Measurements from ENCODE around the gene SLC37A1.

Gene SLC37A1

GRCh38 chr21:42564561-42564971, 50.9 kb downstream of the SLC37A1 start:
- no peak for DNase-seq

DNA sequence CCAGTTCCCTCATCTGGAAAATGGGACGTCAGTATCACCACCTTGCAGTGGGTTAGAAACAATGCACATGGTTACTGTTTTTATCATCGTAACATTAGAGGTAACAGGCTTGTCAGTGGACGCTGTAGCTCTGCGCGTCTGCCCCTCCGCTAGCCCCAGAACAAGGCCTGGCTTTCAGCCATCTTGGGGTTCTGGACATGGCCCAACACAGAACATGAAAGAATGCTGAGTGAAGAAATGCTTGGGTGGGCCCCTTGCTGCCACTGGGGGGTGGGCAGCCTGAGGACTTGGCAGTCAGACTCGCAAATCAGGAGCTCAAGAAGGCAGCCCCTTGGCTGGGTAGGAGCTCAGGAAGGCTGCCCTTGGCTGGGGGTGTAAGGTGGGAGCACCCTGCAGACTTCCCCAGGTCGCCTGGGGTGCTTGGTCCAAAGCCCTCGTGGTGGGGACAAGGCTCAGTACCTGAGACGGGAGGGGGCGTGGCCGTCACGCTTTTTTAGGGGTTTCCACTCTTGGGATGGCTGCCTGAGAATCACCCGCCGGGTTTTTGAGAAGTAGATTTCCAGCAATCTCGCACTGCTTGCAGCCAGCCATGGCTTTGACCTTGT, 51.7 kb downstream of the SLC37A1 start:
- DNase-seq: no peak

- DNase-seq: no peak
Observed at GRCh38 chr21:42565886-42566523, 52.4 kb downstream of the SLC37A1 start.

DNA sequence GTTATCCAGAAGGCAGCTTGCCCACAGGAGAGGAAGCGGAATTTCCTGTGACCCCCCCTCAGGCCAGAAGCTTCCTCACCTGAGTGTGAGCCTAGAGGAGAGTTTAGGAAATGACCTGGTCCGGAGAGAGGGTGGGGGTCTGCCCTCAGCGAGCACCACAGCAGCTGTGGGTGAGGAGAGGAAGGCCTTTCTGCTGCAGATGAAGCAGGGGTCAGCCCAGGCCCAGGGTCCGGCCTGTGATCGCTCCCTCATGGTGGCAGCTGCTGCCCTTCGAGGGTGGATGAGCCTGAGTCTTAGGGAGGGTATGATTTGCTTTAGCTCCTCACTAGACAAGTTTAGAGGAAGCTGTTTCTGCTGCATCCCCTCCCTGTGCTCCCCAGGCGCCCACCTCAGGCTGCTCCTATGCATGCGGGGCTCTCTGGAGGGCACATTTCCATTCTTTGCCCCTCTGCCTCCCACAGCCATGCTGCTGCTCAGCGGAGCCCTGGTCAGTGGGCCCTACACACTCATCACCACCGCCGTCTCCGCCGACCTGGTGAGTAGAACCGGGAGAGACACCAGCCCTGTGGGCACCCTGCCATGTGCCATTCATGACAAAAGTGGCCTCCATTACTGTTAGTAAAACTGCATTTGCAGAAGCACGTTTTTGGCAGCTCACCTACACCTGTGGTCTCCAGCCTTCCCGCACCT, 53.0 kb downstream of the SLC37A1 start:
- DNase-seq: no peak

DNA sequence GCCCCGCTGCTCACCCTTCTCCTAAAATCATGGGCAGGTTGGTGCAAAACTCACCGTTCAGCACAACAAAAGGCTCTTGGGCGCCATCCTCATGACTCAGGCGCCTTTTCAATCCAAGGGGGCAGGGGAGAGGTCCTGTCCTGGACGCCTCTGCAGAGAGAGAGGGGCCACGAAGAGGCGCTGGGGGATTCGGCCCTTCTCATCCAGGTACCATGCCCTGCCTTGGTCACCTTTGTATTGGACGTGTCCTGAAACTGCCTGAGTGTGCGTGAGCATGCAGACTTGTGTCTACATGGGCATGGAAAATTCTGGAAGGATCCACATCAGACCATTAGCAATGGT, 53.5 kb downstream of the SLC37A1 start:
- DNase-seq: no peak

DNA sequence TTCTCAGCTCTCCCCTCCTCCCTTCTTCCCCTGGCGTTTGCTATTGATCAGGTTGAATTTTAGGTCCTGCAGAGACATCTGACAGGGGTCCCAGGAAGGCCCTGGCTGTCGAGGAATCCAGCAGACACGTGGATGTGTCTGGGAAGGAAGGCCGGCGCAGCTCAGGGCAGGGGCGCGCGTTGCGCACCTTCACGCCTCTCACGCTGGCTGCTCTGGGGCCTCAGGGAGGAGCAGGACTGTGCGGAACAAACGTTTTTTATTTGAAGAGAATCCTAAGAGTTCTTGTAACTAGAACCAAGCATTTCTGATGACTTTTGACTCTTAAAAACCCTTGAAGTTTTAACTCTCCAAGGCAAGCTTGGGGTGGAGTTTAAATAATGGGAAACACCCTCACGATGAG, 54.2 kb downstream of the SLC37A1 start:
- no peak for DNase-seq

DNA sequence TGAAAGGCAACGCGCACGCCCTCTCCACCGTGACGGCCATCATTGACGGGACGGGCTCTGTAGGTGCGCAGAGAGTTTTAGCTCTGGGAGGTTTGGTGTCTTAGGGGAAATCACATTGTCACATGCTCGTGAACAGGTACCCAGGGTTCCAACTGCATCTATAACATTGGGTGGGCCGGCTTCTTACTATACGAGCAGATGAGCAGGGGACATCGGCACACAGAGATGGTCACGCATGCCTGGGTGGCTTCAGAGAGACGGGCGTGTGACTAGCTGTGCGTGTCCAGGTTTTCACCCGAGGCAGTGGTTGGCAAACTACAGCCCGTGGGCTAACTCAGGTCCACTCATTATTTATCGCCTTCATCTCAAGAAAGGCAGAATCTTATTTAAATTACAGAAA, 54.7 kb downstream of the SLC37A1 start:
- no peak for DNase-seq

DNA sequence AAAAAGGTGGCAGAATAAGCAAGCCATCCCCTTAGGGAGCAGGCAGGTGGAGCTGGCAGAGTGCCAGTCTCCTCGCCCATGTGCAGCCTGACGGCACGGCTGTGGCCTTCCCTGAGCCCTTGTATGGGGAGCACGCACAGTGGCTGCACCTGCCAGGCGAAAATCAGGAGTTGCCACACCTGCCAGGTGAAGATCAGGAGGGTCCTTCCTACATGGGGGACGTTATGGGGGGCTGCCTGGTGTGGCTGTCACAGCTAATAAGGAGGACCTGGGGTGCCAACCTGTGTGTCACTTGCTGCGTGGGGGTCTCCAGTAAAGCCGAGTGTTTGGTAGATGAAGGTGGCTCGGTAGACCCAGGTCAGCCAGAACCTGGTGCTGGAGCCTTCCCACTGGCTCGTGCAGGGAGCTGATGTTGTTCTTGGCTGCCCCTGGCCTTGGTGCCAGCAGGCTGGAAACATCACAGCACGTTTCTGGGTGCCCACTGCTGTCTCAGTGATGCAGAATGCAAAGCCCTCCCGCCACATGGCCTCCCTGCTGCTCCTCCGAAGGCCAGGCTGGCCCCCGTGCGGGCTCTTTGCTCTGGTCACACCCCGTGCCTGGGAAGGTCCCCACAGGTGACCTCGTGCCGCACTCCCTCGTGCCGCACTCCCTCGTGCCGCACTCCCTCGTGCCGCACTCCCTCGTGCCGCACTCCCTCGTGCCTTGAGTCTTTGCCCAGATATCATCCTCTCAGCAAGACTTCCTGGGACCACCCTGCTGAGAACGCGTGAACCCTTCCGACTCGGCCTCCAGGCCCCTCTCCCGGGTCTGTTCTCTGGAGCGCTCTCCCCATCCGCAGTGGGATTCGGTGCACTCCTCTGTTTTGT, 55.4 kb downstream of the SLC37A1 start:
- no peak for DNase-seq

- no peak for DNase-seq
Observed at GRCh38 chr21:42569732-42570301, 56.2 kb downstream of the SLC37A1 start.

GRCh38 chr21:42570362-42570761, 56.7 kb downstream of the SLC37A1 start:
- DNase-seq: no peak

GRCh38 chr21:42570841-42571387, 57.3 kb downstream of the SLC37A1 start:
- DNase-seq: no peak

DNA sequence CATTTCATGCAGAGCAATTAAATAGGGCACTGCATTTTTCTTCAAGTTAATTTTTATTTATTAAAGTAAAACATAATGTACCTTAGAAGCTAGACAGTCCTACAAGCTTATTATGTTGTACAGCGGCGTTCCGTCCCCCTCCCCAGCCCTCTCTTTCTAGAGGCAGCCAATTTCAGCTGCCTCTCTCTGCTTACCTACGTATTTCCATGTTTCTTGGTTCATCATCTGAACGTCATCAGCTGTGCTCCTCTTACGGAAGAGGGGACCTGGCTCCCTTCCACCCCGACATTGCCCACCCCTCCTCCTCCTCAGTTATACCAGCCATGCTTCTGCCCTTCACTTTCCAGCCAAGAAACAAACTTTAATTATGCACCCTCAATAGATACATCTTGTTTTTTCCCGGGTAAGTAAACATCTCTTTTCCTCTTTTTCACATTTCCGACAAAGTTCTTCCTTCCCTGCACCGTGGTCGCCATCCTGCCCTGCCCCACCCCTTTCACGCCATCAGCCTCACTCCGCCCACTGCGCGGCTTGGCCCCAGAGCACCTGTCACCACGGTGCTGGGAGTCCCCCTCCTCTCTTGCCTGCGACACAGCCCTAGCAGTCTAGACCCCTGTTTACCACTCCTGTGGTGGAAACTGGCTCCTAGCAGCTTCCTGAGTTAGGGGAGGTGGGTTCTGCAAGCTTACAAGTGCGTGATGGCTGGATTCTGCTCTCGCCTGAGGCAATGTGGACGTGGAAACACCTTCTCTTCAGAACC, 57.9 kb downstream of the SLC37A1 start:
- DNase-seq: no peak

GRCh38 chr21:42572906-42573495, 59.3 kb downstream of the SLC37A1 start:
- no peak for DNase-seq

GRCh38 chr21:42574234-42575027, 60.8 kb downstream of the SLC37A1 start:
- DNase-seq: no peak

GRCh38 chr21:42575111-42575510, 61.5 kb downstream of the SLC37A1 start:
- DNase-seq: no peak

- no peak for DNase-seq
Observed at GRCh38 chr21:42576639-42577038, 63.0 kb downstream of the SLC37A1 start.

DNA sequence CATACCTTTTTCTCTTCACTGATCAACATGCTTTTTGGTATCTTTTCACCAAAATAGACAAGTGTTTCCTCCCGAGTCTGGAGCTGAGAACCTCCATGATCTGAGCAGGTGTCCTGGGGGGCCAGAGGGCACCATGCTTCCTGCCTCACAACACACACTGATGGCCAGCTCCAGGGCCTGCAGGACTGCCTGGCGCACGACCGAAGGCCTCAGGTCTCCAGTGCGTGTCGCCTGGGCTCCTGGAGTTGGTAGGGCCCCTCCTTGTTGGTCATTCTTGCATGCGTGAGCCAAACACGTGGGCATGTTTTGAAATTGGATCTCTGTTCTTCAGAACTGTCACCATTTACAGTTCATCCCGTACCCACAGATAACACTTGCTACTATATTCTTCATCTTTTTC, 64.4 kb downstream of the SLC37A1 start:
- no peak for DNase-seq

GRCh38 chr21:42578761-42579415, 65.2 kb downstream of the SLC37A1 start:
- DNase-seq: no peak

DNA sequence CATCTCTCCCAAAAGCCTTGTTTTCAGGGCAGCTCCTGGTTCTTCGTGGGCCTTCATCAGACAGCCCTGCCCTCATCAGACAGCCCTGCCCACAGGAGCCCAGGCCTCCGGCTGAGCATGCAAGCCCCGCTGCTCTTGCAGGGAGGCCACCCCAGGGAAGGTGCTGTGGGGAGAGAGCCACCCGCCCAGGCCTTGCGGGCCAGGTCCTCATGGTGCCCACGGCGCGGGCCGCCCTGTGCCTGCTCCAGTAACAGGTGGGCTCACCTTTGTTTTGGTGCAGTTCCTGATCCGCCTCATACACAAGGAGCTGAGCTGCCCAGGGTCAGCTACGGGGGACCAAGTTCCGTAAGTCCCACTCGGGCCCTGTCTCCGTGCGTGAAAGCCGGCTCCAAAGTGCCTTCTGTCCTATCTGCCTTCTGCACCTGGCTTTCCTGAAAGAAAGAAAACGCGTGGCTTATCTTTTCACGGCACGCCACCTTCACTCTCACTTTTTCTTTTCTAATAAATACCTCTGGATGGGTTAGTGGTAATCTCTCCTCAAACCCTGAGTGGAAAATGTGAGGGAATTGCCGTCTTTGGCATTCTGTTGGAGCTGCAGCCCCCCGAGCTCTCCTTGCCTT, 65.9 kb downstream of the SLC37A1 start:
- DNase-seq: no peak

Data from kidney glomerular epithelial cell (primary cell).